ENCODE results near the gene STMN1. TPM values are rescaled to one million over a fixed set of nuclear protein-coding genes. Genes with fewer than 3 reads are reported as not detected.
A peak's percentile ranks its signal among the peaks of the same experiment; 100 is the strongest.
"Not testable (repeated sequence)": the region's sequence is repeated elsewhere in the genome, so short reads cannot be mapped to it uniquely, and the experiment has no call there.

STMN1 gene
- total RNA-seq, 1 donor, result 137 TPM

DNA sequence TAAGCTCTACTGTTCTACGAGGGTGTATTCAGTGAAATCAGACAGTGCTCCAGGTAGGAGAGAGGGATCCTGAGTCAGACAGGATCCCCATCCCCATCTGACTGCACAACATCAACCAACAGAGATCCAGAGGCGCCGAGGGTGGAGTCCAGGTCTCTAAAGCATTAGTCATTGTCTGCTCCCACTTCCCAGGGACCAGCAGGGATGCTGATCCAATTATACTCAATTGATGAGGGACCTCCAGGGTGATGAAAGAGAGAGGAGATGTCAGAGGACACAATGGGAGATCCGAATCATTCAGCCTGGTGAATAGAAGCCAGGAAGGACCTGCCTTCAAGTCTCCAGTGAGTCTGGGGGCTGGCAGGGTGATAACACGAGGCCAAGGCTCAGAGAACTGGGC lies 39.5 kb upstream of the STMN1 start:
- DNase-seq (ENCODE audit: low read depth), result no peak
- no peak overlapping the region for H3K4me3 ChIP-seq (ENCODE audit: low read depth, low read length)
- TF ChIP-seq, protein P1, sequence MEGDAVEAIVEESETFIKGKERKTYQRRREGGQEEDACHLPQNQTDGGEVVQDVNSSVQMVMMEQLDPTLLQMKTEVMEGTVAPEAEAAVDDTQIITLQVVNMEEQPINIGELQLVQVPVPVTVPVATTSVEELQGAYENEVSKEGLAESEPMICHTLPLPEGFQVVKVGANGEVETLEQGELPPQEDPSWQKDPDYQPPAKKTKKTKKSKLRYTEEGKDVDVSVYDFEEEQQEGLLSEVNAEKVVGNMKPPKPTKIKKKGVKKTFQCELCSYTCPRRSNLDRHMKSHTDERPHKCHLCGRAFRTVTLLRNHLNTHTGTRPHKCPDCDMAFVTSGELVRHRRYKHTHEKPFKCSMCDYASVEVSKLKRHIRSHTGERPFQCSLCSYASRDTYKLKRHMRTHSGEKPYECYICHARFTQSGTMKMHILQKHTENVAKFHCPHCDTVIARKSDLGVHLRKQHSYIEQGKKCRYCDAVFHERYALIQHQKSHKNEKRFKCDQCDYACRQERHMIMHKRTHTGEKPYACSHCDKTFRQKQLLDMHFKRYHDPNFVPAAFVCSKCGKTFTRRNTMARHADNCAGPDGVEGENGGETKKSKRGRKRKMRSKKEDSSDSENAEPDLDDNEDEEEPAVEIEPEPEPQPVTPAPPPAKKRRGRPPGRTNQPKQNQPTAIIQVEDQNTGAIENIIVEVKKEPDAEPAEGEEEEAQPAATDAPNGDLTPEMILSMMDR (IDR thresholded peaks at IDR 0.05; ENCODE audit: insufficient read depth, low read length), result no peak

DNA sequence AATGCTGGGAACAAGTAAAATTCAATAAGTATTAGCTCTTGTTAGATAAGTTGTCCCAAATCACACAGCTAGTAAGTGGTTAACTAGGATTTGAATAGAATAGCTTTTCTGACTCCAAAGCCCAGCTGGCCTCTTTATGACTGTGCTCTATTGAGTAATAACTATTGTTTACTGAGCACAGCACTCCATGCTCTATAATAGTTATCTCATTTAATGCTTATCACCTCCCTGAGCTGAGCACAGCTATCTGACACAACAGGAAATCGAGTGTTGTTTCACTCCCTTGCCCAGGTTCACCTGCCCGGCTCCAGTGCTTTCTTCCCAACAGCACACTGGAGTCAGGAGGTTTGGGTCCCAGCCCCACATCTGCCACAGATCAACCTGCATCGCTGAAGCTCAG lies 38.8 kb upstream of the STMN1 start:
- H3K4me3 ChIP-seq (ENCODE audit: low read depth, low read length), result no peak overlapping the region
- TF ChIP-seq, protein P1 (IDR thresholded peaks at IDR 0.05; ENCODE audit: insufficient read depth, low read length), result no peak
- DNase-seq (ENCODE audit: low read depth), result peak; percentile 62

DNA sequence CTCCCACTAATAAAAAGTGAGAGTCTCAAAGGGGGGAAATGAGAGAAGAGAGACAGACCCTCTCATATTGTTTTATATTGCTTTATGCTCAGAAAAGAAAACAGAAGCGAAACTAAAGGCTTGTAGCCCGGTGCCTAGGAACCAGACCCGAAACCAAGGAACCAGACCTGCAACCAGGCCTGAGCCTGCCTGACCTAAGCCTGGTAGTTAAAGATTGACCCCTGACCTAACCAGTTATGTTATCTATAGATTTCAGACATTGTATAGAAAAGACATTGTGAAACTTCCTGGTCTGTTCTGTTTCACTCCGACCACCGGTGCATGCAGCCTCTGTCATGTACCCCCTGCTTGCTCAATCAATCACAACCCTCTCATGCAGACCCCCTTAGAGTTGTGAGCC lies 37.3 kb upstream of the STMN1 start:
- not testable (repeated sequence) for H3K4me3 ChIP-seq (ENCODE audit: low read depth, low read length); DNase-seq (ENCODE audit: low read depth)

DNA sequence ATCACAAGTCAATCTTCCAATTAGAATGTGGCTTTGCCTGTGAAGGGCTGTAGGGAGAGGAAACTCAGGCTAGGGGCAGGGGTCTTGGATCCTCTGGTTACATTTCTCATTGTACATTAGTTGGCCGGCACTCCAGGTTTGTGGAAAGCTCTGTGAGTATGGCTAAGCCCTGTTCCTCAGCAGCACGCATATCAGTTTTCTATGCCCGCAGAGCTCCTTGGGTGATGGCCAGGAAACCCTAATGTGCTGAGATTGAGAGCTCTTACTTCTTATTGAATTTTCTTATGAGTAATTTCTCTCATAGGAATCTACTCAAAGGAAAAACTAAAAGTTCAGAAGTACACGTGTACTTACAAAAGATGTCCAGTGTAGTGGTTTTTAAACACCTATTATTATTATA lies 30.7 kb upstream of the STMN1 start:
- TF ChIP-seq, protein P1 (IDR thresholded peaks at IDR 0.05; ENCODE audit: insufficient read depth, low read length), result no peak
- no peak for DNase-seq (ENCODE audit: low read depth)
- H3K4me3 ChIP-seq (ENCODE audit: low read depth, low read length), result no peak overlapping the region

DNA sequence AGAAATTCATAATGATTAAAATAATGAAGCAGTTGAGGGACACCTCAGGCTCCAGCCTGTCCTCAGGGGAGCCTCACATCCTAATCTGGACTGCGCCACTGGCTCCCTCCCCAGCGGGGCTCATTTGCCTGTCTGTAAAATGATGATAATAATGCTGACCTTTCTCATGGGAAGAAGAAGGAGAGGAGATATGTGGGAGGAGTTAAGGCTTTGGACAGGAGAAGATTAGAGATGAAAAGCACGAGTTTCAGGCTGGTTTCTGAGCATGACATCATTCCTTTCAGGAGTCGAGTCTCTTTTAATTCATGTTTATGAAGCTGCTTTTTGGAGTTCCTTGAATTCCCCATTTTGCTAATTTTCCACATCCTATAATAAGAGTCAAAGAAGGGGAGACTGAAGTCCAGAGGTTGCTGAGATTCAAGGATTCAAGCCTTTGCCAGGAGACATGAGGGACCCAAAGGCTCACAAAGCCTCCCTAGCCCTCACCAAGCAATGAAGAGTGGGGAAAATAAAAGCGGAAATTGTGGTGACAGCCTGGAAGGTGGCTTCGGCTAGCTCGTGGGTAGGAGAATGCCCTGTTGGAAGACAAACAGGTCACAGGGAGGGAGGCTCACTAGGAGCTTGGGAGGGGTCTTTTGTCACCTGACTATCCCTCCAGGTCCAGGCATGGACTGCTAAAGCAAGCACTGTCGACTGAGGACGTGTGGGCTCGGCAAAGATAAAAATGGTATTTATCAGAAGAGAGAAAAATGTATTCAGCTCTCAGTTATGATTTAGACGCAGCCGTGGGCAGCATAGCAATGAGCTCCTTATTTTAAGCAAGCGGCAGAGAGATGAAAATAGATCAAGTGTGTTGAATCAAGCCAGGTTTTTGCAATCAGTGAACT lies 27.5 kb upstream of the STMN1 start:
- TF ChIP-seq, protein P1 (IDR thresholded peaks at IDR 0.05; ENCODE audit: insufficient read depth, low read length), result no peak
- H3K4me3 ChIP-seq (ENCODE audit: low read depth, low read length), result no peak overlapping the region
- DNase-seq (ENCODE audit: low read depth), result peak; percentile 41

DNA sequence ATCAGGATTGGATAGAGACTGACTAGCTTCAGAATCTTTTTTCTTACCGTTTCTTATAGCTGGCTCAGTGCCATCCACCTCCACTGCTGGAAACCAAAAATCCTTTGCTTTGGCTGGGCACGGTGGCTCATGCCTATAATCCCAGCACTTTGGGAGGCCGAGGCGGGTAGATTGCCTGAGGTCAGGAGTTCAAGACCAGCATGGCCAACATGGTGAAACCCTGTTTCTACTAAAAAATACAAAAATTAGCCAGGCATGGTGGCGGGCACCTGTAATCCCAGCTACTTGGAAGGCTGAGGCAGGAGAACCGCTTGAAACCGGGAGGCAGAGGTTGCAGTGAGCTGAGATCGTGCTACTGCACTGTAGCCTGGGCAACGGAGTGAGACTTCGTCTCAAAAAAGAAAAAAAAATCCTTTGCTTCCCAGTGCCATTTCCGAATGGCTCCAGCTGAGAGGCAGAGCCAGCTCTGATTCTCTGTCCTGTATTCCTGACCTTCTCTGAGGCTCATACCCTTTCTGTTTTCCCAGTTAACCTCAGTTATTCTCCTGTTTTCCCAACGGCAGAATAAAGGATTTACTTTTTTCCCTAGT lies 26.7 kb upstream of the STMN1 start:
- DNase-seq (ENCODE audit: low read depth), result not testable (repeated sequence)

DNA sequence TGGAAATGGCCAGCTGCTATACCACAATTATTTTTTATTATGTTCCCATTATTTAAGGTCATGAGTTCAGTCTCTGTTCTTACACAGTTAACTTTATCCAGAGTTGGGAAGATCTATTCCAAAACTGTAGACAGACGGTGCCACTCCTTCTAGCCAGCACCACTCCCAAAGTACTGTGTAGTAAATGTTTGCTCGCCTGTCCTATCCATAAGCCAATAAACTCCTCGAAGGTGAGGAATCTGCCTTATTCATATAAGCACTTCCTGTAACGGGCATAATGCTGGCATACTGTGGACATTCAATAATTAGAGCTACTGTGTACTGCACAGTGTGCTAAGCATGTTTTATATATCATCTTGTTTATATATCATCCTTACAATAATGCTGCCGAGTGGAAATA lies 26.1 kb upstream of the STMN1 start:
- H3K4me3 ChIP-seq (ENCODE audit: low read depth, low read length), result no peak overlapping the region
- TF ChIP-seq, protein P1 (IDR thresholded peaks at IDR 0.05; ENCODE audit: insufficient read depth, low read length), result no peak
- DNase-seq (ENCODE audit: low read depth), result no peak

More for the DNA sequence above, 26.7 kb upstream of the STMN1 start:
- H3K4me3 ChIP-seq (ENCODE audit: low read depth, low read length), result not testable (repeated sequence)

All from fibroblast of the aortic adventitia (primary cell).